ENCODE data around the gene C6orf136.

The C6orf136 gene

DNA sequence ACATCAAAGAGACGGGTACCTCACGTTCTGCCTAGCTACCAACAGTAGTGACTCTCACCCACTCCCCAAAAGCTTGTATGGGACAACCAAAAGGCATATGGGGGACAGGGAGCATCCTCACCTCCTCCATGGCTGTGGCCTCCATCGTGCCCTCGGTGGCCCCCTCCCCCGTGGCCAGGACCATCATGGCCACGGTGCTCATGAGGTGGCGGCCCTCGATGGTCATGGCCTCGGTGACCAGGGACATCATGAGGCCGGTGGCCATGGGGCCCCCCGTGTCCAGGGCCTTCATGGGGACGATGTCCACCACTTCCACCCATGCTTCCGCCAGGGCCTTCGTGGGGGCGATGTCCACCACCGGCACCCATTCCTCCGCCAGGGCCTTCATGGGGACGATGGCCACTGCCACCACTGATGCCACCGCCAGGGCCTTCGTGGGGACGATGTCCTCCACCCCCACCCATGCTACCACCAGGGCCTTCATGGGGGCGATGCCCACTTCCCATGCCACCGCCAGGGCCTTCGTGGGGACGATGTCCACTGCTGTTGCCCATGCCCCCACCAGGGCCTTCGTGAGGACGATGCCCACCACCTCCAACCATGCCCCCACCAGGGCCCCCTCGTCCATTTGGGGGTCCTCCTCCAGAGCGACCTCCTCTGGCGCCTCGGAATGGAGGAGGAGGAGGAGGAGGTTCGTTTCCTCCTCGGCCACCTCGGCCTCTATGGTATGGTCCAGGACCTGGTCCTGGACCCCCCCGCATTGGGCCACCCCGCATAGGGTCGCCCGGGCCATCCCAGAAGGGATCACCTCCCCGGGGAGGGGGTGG is 44.9 kb upstream of the C6orf136 start:
- DNase-seq (ENCODE audit: low spot score), result no peak

DNA sequence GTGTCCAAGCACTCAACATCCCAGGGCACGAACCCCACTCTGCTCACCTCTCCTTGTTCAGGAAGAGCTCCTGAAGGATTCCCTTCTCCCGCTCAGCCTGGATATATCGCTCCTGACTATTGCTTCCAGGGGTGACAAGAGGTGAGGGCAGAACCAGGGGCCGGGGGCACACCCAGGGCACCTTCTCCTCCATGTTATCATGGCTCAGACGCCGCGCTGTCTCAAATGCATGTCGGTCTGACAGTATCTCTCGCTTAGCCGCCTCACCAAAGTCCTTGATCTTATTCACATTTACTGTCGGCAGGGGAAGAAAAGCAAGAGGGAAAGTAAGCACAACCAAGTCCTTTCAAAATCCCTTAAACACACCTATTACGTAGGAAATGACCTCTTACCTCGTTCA is 43.0 kb upstream of the C6orf136 start:
- DNase-seq (ENCODE audit: low spot score), result no peak
- TF ChIP-seq, protein P1, sequence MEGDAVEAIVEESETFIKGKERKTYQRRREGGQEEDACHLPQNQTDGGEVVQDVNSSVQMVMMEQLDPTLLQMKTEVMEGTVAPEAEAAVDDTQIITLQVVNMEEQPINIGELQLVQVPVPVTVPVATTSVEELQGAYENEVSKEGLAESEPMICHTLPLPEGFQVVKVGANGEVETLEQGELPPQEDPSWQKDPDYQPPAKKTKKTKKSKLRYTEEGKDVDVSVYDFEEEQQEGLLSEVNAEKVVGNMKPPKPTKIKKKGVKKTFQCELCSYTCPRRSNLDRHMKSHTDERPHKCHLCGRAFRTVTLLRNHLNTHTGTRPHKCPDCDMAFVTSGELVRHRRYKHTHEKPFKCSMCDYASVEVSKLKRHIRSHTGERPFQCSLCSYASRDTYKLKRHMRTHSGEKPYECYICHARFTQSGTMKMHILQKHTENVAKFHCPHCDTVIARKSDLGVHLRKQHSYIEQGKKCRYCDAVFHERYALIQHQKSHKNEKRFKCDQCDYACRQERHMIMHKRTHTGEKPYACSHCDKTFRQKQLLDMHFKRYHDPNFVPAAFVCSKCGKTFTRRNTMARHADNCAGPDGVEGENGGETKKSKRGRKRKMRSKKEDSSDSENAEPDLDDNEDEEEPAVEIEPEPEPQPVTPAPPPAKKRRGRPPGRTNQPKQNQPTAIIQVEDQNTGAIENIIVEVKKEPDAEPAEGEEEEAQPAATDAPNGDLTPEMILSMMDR (IDR thresholded peaks at IDR 0.05), result no peak
- H3K4me3 ChIP-seq, result no peak overlapping the region
- no peak overlapping the region for H3K27ac ChIP-seq

More for the DNA sequence above, 44.9 kb upstream of the C6orf136 start:
- Histone ChIP-seq H3K4me3 (no peak overlapping the region), H3K27ac (no peak overlapping the region)
- TF ChIP-seq, protein P1 (IDR thresholded peaks at IDR 0.05), result no peak

DNA sequence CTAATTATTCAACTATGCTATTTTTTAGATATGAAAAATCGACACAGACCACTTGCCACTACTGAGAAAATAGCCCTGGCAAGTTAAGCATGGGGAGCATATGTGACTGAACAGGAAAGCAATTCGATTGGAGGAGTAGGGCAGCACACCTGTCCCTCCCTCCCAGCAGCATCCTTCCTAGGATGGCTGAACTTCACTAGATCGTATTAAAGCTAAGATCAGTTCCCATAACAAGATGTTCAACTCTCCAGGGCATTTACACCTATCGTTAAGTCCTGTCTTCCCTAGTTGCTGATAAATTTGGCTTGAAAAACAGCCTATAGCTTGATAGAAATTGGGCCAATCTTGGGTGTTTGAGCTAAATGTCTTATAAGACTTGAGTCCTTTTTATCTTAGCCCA is 36.9 kb upstream of the C6orf136 start:
- peak overlapping the region in 1 of 2 donors; percentile 39 for H3K27ac ChIP-seq
- TF ChIP-seq, protein P1 (IDR thresholded peaks at IDR 0.05), result no peak
- DNase-seq (ENCODE audit: low spot score), result no peak
- H3K4me3 ChIP-seq, result no peak overlapping the region

DNA sequence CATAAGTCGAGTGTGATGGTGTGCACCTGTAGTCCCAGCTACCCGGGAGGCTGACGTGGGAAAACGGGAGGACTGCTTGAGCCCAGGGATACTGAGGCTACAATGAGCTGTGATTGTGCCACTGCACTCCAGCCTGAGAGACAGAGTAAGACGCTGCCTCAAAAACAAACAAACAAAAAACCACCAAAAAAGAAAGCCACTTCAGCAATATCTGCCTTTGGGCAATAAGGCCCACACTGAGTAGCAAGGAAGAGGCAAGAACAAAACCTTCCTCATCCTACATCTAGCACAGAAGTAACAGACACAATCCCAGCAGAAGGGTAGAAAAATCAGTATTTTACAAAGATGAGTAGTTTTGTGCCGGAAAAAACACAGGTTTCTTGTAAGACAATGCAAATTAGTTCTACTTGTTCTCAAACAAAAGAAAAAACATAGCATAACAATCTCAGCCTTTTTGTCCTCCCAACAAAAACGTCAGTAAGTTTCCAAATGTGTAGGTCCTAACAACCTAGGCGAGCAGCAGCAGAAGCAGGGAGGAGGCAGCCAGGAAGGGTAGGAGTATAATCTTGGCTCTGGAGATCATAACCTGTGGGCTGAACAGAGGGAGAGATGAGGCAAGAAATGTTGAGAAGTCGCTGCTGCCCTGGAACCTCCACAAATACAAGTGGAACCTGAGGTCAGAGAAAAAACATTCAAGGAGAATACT is 35.6 kb upstream of the C6orf136 start:
- DNase-seq (ENCODE audit: low spot score), result no peak
- TF ChIP-seq, protein P1 (IDR thresholded peaks at IDR 0.05), result no peak
- Histone ChIP-seq H3K4me3 (no peak overlapping the region), H3K27ac (no peak overlapping the region)

DNA sequence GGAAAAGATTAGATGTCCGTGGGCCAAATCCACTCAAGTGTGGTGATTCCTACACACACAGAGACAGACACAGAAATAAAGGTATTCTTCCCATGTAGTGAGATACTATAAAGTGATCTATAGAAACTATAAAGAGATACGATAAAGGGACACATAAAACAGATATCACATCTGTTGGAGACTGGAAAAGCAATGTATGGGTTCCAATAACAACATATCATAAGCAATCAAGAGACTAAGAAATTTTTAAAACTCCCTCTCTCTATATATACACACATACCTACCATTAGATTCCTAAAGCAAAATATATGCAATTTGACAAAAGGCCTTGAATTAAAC is 35.1 kb upstream of the C6orf136 start:
- no peak overlapping the region for H3K27ac ChIP-seq
- DNase-seq (ENCODE audit: low spot score), result no peak
- TF ChIP-seq, protein P1 (IDR thresholded peaks at IDR 0.05), result no peak
- no peak overlapping the region for H3K4me3 ChIP-seq

DNA sequence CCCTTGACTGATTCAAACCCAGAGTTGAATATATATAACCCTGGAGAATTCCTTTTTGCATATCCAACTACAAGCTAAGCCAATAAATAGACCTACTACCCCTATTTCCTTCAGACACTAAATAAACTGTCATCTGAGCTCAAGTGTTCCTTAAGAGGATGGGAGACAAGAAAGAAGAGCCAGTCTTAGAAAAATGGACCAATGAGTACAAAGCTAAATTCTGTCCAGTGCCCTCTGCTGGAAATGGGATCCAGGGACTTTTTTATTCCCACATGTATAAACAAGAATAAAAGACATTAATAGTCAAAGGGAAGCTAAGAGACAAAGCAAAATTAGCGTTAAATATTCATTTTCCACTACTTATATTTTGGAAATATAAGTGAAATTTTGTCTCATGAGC is 34.7 kb upstream of the C6orf136 start:
- TF ChIP-seq, protein P1 (IDR thresholded peaks at IDR 0.05), result no peak
- Histone ChIP-seq H3K4me3 (no peak overlapping the region), H3K27ac (peak overlapping the region; percentile 0 to 70)
- no peak for DNase-seq (ENCODE audit: low spot score)
